NT2/D1 (cell line): ENCODE results near the gene ROBO2.

Experiments used
- SUZ12 ChIP-seq: IDR thresholded peaks from 2 replicates; pipeline ENCODE4 v1.6.1; 2011; ENCODE audit not compliant: insufficient read length, insufficient read depth; ENCODE audit errors: extremely low read depth
- YY1 ChIP-seq: IDR thresholded peaks from 2 replicates; pipeline ENCODE4 v1.6.1; 2011; ENCODE audit not compliant: insufficient read length, insufficient read depth
- ZNF274 ChIP-seq: IDR thresholded peaks from 2 replicates; pipeline ENCODE4 v1.6.1; 2011; ENCODE audit warnings: mild to moderate bottlenecking, low read depth, low read length

DNA sequence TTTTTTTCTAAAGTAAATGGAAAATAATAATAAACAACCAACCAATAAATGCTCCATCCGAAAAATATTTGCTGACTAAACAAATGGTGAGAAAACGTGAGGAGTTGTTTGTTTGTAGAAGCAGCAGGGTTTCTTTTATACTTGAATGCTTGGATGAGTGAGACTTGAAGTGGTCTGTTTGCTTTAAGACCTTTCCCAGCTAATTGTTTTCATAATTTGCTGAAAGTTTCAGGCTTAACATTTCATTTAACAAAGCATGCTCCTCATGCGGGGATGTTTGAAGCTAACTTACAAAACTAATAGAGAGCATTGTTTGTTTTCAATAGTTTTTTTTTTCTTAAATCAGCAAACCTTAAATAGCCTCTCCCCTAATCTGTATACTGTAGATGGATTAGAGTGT lies 484.6 kb downstream of the ROBO2 start:
- TF ChIP-seq YY1: no peak
- no peak for TF ChIP-seq ZNF274
- TF ChIP-seq SUZ12: no peak
